DND-41 (cell line): Measurements from ENCODE around the gene LMX1B.

Experiments
- ATAC-seq: fragments of 200-7000 bp; cut with Tn5 transposase; 3 replicates; pipeline ENCODE4 v1.9.1; 2021; ENCODE audit warnings: low read depth; ENCODE audit not compliant: insufficient read depth
- DNase-seq: peaks from one replicate; pipeline ENCODE4 v3.0.0-alpha.2; 2020
- H2AFZ ChIP-seq: 2 replicates; pipeline ENCODE4 v1.6.0; 2012; ENCODE audit warnings: low read depth, low read length
- H3K27ac ChIP-seq: 2 replicates; pipeline ENCODE4 v1.5.1; 2012; ENCODE audit warnings: low read length, inconsistent platforms
- H3K27me3 ChIP-seq: fragments of 200-600 bp; sonication (generic); 2 replicates; pipeline ENCODE4 v1.6.0; 2012; ENCODE audit warnings: low read length, mild to moderate bottlenecking, inconsistent platforms; ENCODE audit not compliant: insufficient read depth, poor library complexity
- H3K36me3 ChIP-seq: 2 replicates; pipeline ENCODE4 v1.5.1; 2012; ENCODE audit warnings: low read length, inconsistent platforms; ENCODE audit not compliant: insufficient read depth
- H3K4me1 ChIP-seq: 2 replicates; pipeline ENCODE4 v1.5.1; 2012; ENCODE audit warnings: mild to moderate bottlenecking, low read length; ENCODE audit not compliant: insufficient read depth
- H3K4me2 ChIP-seq: 2 replicates; pipeline ENCODE4 v1.6.0; 2012; ENCODE audit warnings: mild to moderate bottlenecking, moderate library complexity, low read length, inconsistent platforms; ENCODE audit not compliant: insufficient read depth
- H3K4me3 ChIP-seq, 2 experiments: fragments of 200-600 bp in 1 of 2; shearing (Covaris generic) in 1 of 2; 2 replicates each; pipeline ENCODE4 v1.5.1; 2012 to 2016; ENCODE audit warnings: inconsistent platforms in 2 of 2, low read length in 2 of 2, mild to moderate bottlenecking in 2 of 2, low read depth in 1 of 2, moderate library complexity in 1 of 2
- H3K79me2 ChIP-seq: 2 replicates; pipeline ENCODE4 v1.6.0; 2012; ENCODE audit warnings: low read length, inconsistent platforms; ENCODE audit not compliant: insufficient read depth
- H3K9ac ChIP-seq: 2 replicates; pipeline ENCODE4 v1.6.0; 2012; ENCODE audit warnings: low read depth, mild to moderate bottlenecking, inconsistent platforms, low read length, moderate library complexity
- H3K9me3 ChIP-seq: 2 replicates; pipeline ENCODE4 v1.5.1; 2012; ENCODE audit warnings: low read length, moderate library complexity, mild to moderate bottlenecking, inconsistent platforms; ENCODE audit not compliant: insufficient read depth, severe bottlenecking
- H4K20me1 ChIP-seq: 2 replicates; pipeline ENCODE4 v1.6.0; 2012; ENCODE audit warnings: low read length; ENCODE audit not compliant: insufficient read depth
- CTCF ChIP-seq: IDR thresholded peaks from 2 replicates; pipeline ENCODE4 v1.5.1; 2012; ENCODE audit warnings: borderline replicate concordance, low read length, moderate library complexity, mild to moderate bottlenecking; ENCODE audit not compliant: poor library complexity, severe bottlenecking; ENCODE audit errors: extremely low read depth
- EZH2 ChIP-seq: IDR thresholded peaks from 3 replicates; pipeline ENCODE4 v1.6.1; 2012; ENCODE audit warnings: borderline replicate concordance, low read depth, mild to moderate bottlenecking, moderate library complexity, low read length, inconsistent platforms; ENCODE audit not compliant: severe bottlenecking

LMX1B gene

DNA sequence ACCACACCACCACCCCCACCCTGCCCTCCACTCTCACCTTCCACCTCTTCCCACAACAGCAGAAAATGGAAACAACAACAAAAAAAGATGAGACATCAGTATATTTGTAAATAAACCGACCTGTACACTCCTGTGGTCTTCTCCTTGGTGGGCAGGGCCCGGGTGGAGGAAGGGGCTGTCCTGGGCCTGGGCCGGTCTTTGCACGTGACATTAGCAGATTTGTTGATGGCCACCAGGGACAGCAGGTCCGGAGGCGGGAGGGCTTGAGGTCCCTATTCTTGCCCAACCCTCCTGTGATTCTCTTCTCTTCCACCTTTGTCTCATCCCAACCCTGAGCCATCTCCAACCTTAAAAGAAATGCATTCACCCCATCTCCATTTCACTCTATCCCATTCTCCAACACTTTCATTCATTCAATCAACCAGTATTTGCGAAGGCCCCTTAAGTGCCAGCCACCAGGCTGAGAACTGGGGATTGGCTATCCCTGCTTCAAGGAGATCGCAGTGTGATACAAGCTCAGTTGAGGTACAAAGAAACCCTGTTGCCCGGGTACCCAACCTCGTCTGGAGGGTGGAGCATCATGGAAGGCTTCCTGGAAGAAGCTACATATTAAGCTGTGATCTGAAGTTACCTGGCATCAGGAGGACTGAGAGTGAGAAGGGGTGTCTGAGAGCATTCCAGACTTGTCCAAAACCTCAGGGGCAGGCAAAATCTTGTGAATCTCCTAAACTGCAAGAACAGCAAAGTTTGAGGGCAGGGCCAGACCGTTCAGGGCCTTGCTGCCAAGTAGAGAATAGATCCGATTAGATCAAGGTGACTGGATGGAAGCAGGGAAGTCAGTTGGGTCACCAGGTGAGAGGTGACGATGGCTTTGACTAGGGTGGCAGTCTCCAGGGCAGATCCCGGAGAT is 87.4 kb downstream of the LMX1B start:
- no peak overlapping the region for H3K9ac ChIP-seq
- H3K36me3 ChIP-seq = no peaks in the 10 kb centered on the region
- H3K27ac ChIP-seq = no peak overlapping the region
- H3K4me1 ChIP-seq = peaks cover 7% of the 10 kb centered on the region
- no peak overlapping the region for H3K4me2 ChIP-seq
- ATAC-seq = no peak
- DNase-seq = no peak
- H3K27me3 ChIP-seq = peaks cover 1% of the 10 kb centered on the region
- no peak for TF ChIP-seq CTCF
- no peak for TF ChIP-seq EZH2
- no peaks in the 10 kb centered on the region for H3K79me2 ChIP-seq
- no peaks in the 10 kb centered on the region for H3K9me3 ChIP-seq
- H3K4me3 ChIP-seq = no peak overlapping the region
- no peaks in the 10 kb centered on the region; the same call in 1 of the 2 replicates for H4K20me1 ChIP-seq
- H2AFZ ChIP-seq = no peak overlapping the region

DNA sequence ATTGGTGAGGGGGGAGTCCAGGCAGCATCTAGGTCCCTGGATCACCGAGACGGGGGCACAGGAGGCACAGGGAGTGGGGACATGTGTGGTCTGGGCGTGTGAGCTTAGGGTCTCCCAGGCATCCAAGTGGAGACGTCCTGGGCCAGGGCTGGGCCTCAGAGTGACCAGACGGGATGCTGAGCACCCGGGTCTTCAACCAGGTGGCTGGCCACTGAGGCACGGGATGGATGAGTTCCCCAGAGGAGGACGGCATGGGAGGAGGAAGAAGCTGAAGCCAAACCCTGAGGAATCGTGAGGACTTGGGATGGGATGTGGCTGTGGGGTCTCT is 88.0 kb downstream of the LMX1B start:
- Histone ChIP-seq H2AFZ (no peak overlapping the region), H3K9me3 (no peaks in the 10 kb centered on the region), H3K4me3 (no peak overlapping the region), H3K27me3 (peaks cover 4% of the 10 kb centered on the region), H3K27ac (no peak overlapping the region), H3K36me3 (no peaks in the 10 kb centered on the region), H3K4me1 (peaks cover 7% of the 10 kb centered on the region), H3K9ac (no peak overlapping the region), H4K20me1 (no peaks in the 10 kb centered on the region; the same call in 1 of the 2 replicates), H3K79me2 (no peaks in the 10 kb centered on the region), H3K4me2 (no peak overlapping the region)
- TF ChIP-seq CTCF = no peak
- no peak for TF ChIP-seq EZH2
- DNase-seq (no peak), ATAC-seq (no peak)

DNA sequence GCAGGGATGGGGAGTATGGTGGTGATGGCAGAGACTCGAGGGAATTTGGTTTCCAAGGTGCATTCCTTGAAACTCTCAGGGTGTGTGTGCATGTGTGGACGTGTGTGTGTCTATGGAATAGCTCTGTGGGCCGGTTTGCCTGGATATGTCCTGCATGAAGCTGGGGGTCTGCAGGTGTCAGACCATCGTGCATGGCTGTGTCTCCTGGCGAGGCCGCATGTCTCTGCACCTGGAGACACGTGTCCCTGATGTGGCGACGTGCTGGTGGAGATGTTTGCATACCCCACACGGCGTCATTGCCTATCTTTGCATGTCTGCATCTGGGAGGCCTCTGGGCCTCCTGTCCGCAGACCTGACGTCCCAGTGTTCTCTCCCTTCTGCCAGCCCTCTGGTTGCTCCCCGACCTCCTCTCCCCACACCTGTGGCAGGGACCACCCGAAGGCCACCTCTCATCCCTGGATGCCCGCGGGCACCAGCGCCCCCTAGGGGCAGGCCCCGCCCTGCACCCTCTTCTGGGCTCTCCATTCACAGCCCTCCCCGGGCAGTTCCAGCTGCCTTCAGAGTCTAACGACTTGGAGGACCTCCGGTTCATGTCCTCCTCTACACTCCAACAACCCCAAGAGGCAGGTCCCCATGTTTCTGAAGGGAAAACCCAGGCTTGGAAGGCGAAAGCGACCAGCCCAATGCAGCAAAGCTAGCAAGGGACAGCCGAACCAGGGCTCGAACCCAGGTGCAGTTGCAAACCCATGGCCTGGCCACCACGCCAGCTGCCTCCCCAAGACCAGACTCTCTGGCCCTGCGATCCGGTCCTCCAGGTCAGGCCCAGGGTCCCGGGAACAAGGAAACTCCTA is 88.6 kb downstream of the LMX1B start:
- peak; percentile 35 for DNase-seq
- H3K9ac ChIP-seq = no peak overlapping the region
- no peak overlapping the region for H3K4me2 ChIP-seq
- peak; percentile 54; the same call in 2 of the 3 replicates for ATAC-seq
- H3K79me2 ChIP-seq = no peaks in the 10 kb centered on the region
- H3K27ac ChIP-seq = no peak overlapping the region
- H3K36me3 ChIP-seq = no peaks in the 10 kb centered on the region
- no peak overlapping the region for H3K4me3 ChIP-seq
- H3K27me3 ChIP-seq = peaks cover 4% of the 10 kb centered on the region
- H2AFZ ChIP-seq = no peak overlapping the region
- H4K20me1 ChIP-seq = no peaks in the 10 kb centered on the region; the same call in 1 of the 2 replicates
- peak; percentile 71 for TF ChIP-seq CTCF
- TF ChIP-seq EZH2 = no peak
- no peaks in the 10 kb centered on the region for H3K9me3 ChIP-seq
- peaks cover 7% of the 10 kb centered on the region for H3K4me1 ChIP-seq
